Trophoblast cell (in vitro differentiated cells and primary cell): ENCODE data around the gene BRD4.

ENCODE experiments used
- DNase-seq, 2 donors: peaks; one replicate each; pipeline ENCODE4 v3.0.0-alpha.2; 2016
- H2AFZ ChIP-seq: 2 replicates; pipeline ENCODE4 v1.6.1; 2013; ENCODE audit warnings: low read length, moderate library complexity, mild to moderate bottlenecking; ENCODE audit not compliant: insufficient read depth, poor library complexity
- H2AK5ac ChIP-seq: 2 replicates; pipeline ENCODE4 v1.6.1; 2013; ENCODE audit warnings: mild to moderate bottlenecking, low read length
- H2BK120ac ChIP-seq: 2 replicates; pipeline ENCODE4 v1.6.1; 2013; ENCODE audit warnings: low read length, mild to moderate bottlenecking, moderate library complexity; ENCODE audit not compliant: insufficient read depth, poor library complexity
- H2BK12ac ChIP-seq: 2 replicates; pipeline ENCODE4 v1.6.1; 2013; ENCODE audit warnings: mild to moderate bottlenecking, low read length, moderate library complexity
- H2BK5ac ChIP-seq: 2 replicates; pipeline ENCODE4 v1.6.1; 2013; ENCODE audit warnings: low read length, low read depth, moderate library complexity, mild to moderate bottlenecking; ENCODE audit not compliant: poor library complexity
- H3K14ac ChIP-seq: 2 replicates; pipeline ENCODE4 v1.6.1; 2013; ENCODE audit warnings: mild to moderate bottlenecking, low read length
- H3K18ac ChIP-seq: 2 replicates; pipeline ENCODE4 v1.6.1; 2013; ENCODE audit warnings: mild to moderate bottlenecking, low read length
- H3K23ac ChIP-seq: 2 replicates; pipeline ENCODE4 v1.6.1; 2013; ENCODE audit warnings: low read length
- H3K27ac ChIP-seq: 2 replicates; pipeline ENCODE4 v1.5.1; 2013; ENCODE audit warnings: low read depth, mild to moderate bottlenecking, inconsistent platforms, low read length, moderate library complexity
- H3K27me3 ChIP-seq: 2 replicates; pipeline ENCODE4 v1.6.1; 2013; ENCODE audit warnings: inconsistent platforms, mild to moderate bottlenecking, low read length, moderate library complexity; ENCODE audit not compliant: insufficient read depth
- H3K36me3 ChIP-seq, 2 experiments: 1 replicate in 1 of 2; 2 replicates in 1 of 2; pipeline ENCODE4 v1.6.1; 2013; ENCODE audit warnings: low read length in 2 of 2, mild to moderate bottlenecking in 2 of 2, moderate library complexity in 1 of 2; ENCODE audit not compliant: insufficient read depth in 2 of 2, control insufficient read depth in 1 of 2
- H3K4ac ChIP-seq: 2 replicates; pipeline ENCODE4 v1.6.1; 2013; ENCODE audit warnings: low read depth, mild to moderate bottlenecking, low read length, moderate library complexity
- H3K4me1 ChIP-seq, 2 experiments: 1 replicate in 1 of 2; 2 replicates in 1 of 2; pipeline ENCODE4 v1.6.1; 2013; ENCODE audit warnings: low read length in 2 of 2, mild to moderate bottlenecking in 2 of 2, moderate library complexity in 1 of 2; ENCODE audit not compliant: insufficient read depth in 2 of 2, control insufficient read depth in 1 of 2
- H3K4me2 ChIP-seq: 2 replicates; pipeline ENCODE4 v1.6.1; 2013; ENCODE audit warnings: inconsistent platforms, mild to moderate bottlenecking, low read length, moderate library complexity
- H3K4me3 ChIP-seq: 2 replicates; pipeline ENCODE4 v1.5.1; 2013; ENCODE audit warnings: mild to moderate bottlenecking, low read depth, low read length, inconsistent platforms
- H3K79me1 ChIP-seq: one replicate; pipeline ENCODE4 v1.6.1; 2013; ENCODE audit warnings: low read length
- H3K79me2 ChIP-seq: 2 replicates; pipeline ENCODE4 v1.6.1; 2013; ENCODE audit warnings: low read length, mild to moderate bottlenecking; ENCODE audit not compliant: control insufficient read depth, insufficient read depth, poor library complexity
- H3K9ac ChIP-seq: 2 replicates; pipeline ENCODE4 v1.6.1; 2013; ENCODE audit warnings: mild to moderate bottlenecking, low read length
- H3K9me3 ChIP-seq: 2 replicates; pipeline ENCODE4 v1.6.1; 2013; ENCODE audit warnings: low read depth, mild to moderate bottlenecking, control low read depth, inconsistent platforms, low read length; ENCODE audit not compliant: insufficient read depth
- H4K12ac ChIP-seq: 2 replicates; pipeline ENCODE4 v1.6.1; 2013; ENCODE audit warnings: low read depth, mild to moderate bottlenecking, low read length, moderate library complexity
- H4K8ac ChIP-seq: 2 replicates; pipeline ENCODE4 v1.6.1; 2013; ENCODE audit warnings: low read depth, mild to moderate bottlenecking, low read length, moderate library complexity
- H4K91ac ChIP-seq: one replicate; pipeline ENCODE4 v1.6.1; 2013; ENCODE audit warnings: low read depth, mild to moderate bottlenecking, low read length, moderate library complexity
- WGBS: extraction: QIAGEN DNeasy Blood & Tissue Kit; methylation state at CpG from one replicate; pipeline ENCODE4 v1.1.7; 2013; ENCODE audit warnings: missing lambda C conversion rate; ENCODE audit not compliant: insufficient read length, insufficient coverage; ENCODE audit errors: extremely low coverage; 5-methylcytosine and 5-hydroxymethylcytosine counted together

BRD4 gene

GRCh38 chr19:15274477-15274876 lies 57.9 kb downstream of the BRD4 start:
- WGBS: no CpG with 5 or more reads among the region's 4 CpGs

GRCh38 chr19:15269806-15270205 lies 62.5 kb downstream of the BRD4 start:
- Histone ChIP-seq H2BK5ac (no peak overlapping the region), H3K27me3 (no peaks in the 10 kb centered on the region), H3K4me2 (no peak overlapping the region), H3K27ac (no peak overlapping the region), H3K79me2 (peaks cover 31% of the 10 kb centered on the region), H4K12ac (no peak overlapping the region), H4K91ac (no peak overlapping the region), H3K79me1 (no peaks in the 10 kb centered on the region), H2AFZ (no peak overlapping the region), H3K18ac (no peak overlapping the region), H2BK120ac (no peak overlapping the region), H3K36me3 (peaks cover 69 to 82% of the 10 kb centered on the region in 2 experiments), H3K4ac (peak overlapping the region; percentile 14), H3K23ac (no peak overlapping the region), H2BK12ac (no peak overlapping the region), H3K9ac (no peak overlapping the region), H3K9me3 (no peaks in the 10 kb centered on the region), H3K14ac (no peak overlapping the region), H4K8ac (no peak overlapping the region), H2AK5ac (no peak overlapping the region), H3K4me3 (no peak overlapping the region), H3K4me1 (peaks cover 10 to 12% of the 10 kb centered on the region in 2 experiments)
- WGBS: 100% methylated on average over 3 of the region's 6 CpGs
- no peak for DNase-seq

More at GRCh38 chr19:15274477-15274876, 57.9 kb downstream of the BRD4 start:
- Histone ChIP-seq H4K91ac (no peak overlapping the region), H2BK120ac (no peak overlapping the region), H3K4me2 (no peak overlapping the region), H3K18ac (no peak overlapping the region), H3K4me1 (peaks cover 18 to 29% of the 10 kb centered on the region in 2 experiments), H3K23ac (no peak overlapping the region), H3K36me3 (peaks cover 35 to 48% of the 10 kb centered on the region in 2 experiments), H3K4ac (peak overlapping the region; percentile 98), H3K14ac (no peak overlapping the region), H2AK5ac (no peak overlapping the region), H3K9me3 (no peaks in the 10 kb centered on the region), H3K79me1 (peaks cover 7% of the 10 kb centered on the region), H3K4me3 (no peak overlapping the region), H2BK5ac (no peak overlapping the region), H4K12ac (no peak overlapping the region), H3K9ac (no peak overlapping the region), H2BK12ac (no peak overlapping the region), H3K27ac (no peak overlapping the region), H3K27me3 (no peaks in the 10 kb centered on the region), H3K79me2 (peaks cover 56% of the 10 kb centered on the region), H2AFZ (no peak overlapping the region), H4K8ac (no peak overlapping the region)
- no peak for DNase-seq

GRCh38 chr19:15268928-15269253 lies 63.4 kb downstream of the BRD4 start:
- Histone ChIP-seq H3K27ac (no peak overlapping the region), H3K9ac (no peak overlapping the region), H3K4me2 (no peak overlapping the region), H4K12ac (no peak overlapping the region), H3K79me2 (peaks cover 22% of the 10 kb centered on the region), H2BK5ac (no peak overlapping the region), H2BK120ac (no peak overlapping the region), H3K14ac (no peak overlapping the region), H2BK12ac (no peak overlapping the region), H3K23ac (no peak overlapping the region), H3K9me3 (no peaks in the 10 kb centered on the region), H3K79me1 (no peaks in the 10 kb centered on the region), H3K4me3 (no peak overlapping the region), H4K91ac (no peak overlapping the region), H3K4ac (peak overlapping the region; percentile 35), H4K8ac (no peak overlapping the region), H3K36me3 (peaks cover 77 to 89% of the 10 kb centered on the region in 2 experiments), H3K4me1 (peaks cover 8 to 10% of the 10 kb centered on the region in 2 experiments), H2AFZ (no peak overlapping the region), H3K27me3 (no peaks in the 10 kb centered on the region), H2AK5ac (no peak overlapping the region), H3K18ac (no peak overlapping the region)
- no peak for DNase-seq
- WGBS: no CpG with 5 or more reads among the region's 5 CpGs

GRCh38 chr19:15268192-15268927 lies 64.0 kb downstream of the BRD4 start:
- Histone ChIP-seq H4K91ac (no peak overlapping the region), H3K18ac (no peak overlapping the region), H2BK120ac (no peak overlapping the region), H4K12ac (no peak overlapping the region), H4K8ac (no peak overlapping the region), H2BK12ac (no peak overlapping the region), H2AFZ (no peak overlapping the region), H2AK5ac (no peak overlapping the region), H3K9ac (no peak overlapping the region), H3K4me3 (no peak overlapping the region), H3K9me3 (no peaks in the 10 kb centered on the region), H3K4ac (no peak overlapping the region), H3K4me2 (no peak overlapping the region), H3K23ac (no peak overlapping the region), H3K27me3 (no peaks in the 10 kb centered on the region), H3K79me1 (no peaks in the 10 kb centered on the region), H3K79me2 (peaks cover 20% of the 10 kb centered on the region), H2BK5ac (no peak overlapping the region), H3K4me1 (peaks cover 8 to 9% of the 10 kb centered on the region in 2 experiments), H3K14ac (no peak overlapping the region), H3K36me3 (peaks cover 81 to 93% of the 10 kb centered on the region in 2 experiments), H3K27ac (no peak overlapping the region)
- WGBS: no CpG with 5 or more reads among the region's 12 CpGs
- DNase-seq: no peak
